Measurements from ENCODE around the gene SLC13A4. TPM values are rescaled to one million over a fixed set of nuclear protein-coding genes. Genes with fewer than 3 reads are reported as not detected.

The SLC13A4 gene
- polyA plus RNA-seq, 1 donor from 2014 or later = 1.4 TPM

GRCh38 chr7:135771961-135772638, 44.1 kb upstream of the SLC13A4 start:
- no peak overlapping the region for H3K27ac ChIP-seq (ENCODE audit: low read length)
- no peak overlapping the region for H3K4me3 ChIP-seq (ENCODE audit: low read length)
- H4K20me1 ChIP-seq (ENCODE audit: insufficient read depth) = no peaks in the 10 kb centered on the region
- H2AFZ ChIP-seq (ENCODE audit: low read depth, low read length) = no peak overlapping the region
- TF ChIP-seq EP300 (conservative IDR thresholded peaks at IDR 0.05; ENCODE audit: poor library complexity, severe bottlenecking) (no peak), POLR2AphosphoS5 (IDR thresholded peaks at IDR 0.05) (no peak), TAF1 (IDR thresholded peaks at IDR 0.05; ENCODE audit: low read depth) (no peak), MXI1 (conservative IDR thresholded peaks at IDR 0.05; ENCODE audit: poor library complexity, severe bottlenecking) (no peak), CTCF (IDR thresholded peaks at IDR 0.05; ENCODE audit: poor library complexity, severe bottlenecking) (no peak), RAD21 (conservative IDR thresholded peaks at IDR 0.05) (no peak), EZH2 (IDR thresholded peaks at IDR 0.05; ENCODE audit: borderline replicate concordance, insufficient read depth, low read length, poor library complexity, severe bottlenecking) (no peak), SMC3 (conservative IDR thresholded peaks at IDR 0.05; ENCODE audit: poor library complexity) (no peak), REST (IDR thresholded peaks at IDR 0.05; ENCODE audit: borderline replicate concordance) (no peak)
- H3K79me2 ChIP-seq (replicated peaks; ENCODE audit: insufficient read depth, low read length) = no peaks in the 10 kb centered on the region
- no peaks in the 10 kb centered on the region for H3K9me2 ChIP-seq (ENCODE audit: insufficient read depth, low read length)
- H3K9me3 ChIP-seq (ENCODE audit: low read length) = no peaks in the 10 kb centered on the region
- no peaks in the 10 kb centered on the region for H3K27me3 ChIP-seq (ENCODE audit: insufficient read depth, low read depth, low read length)
- no peak overlapping the region for H3K4me2 ChIP-seq (ENCODE audit: low read length)
- H3K9ac ChIP-seq (ENCODE audit: low read length) = no peak overlapping the region
- peaks cover 6% of the 10 kb centered on the region for H3F3A ChIP-seq (ENCODE audit: insufficient read depth, low read length, poor library complexity, severe bottlenecking)
- no peaks in the 10 kb centered on the region for H3K36me3 ChIP-seq (ENCODE audit: insufficient read depth, low read length)

- Histone ChIP-seq H3K36me3 (ENCODE audit: insufficient read depth, low read length) (no peaks in the 10 kb centered on the region), H2AFZ (ENCODE audit: low read depth, low read length) (no peak overlapping the region), H3K9ac (ENCODE audit: low read length) (no peak overlapping the region), H3K9me2 (ENCODE audit: insufficient read depth, low read length) (no peaks in the 10 kb centered on the region), H3F3A (ENCODE audit: insufficient read depth, low read length, poor library complexity, severe bottlenecking) (peaks cover 6% of the 10 kb centered on the region), H3K27ac (ENCODE audit: low read length) (no peak overlapping the region), H3K4me3 (ENCODE audit: low read length) (no peak overlapping the region), H3K27me3 (ENCODE audit: insufficient read depth, low read depth, low read length) (no peaks in the 10 kb centered on the region), H4K20me1 (ENCODE audit: insufficient read depth) (no peaks in the 10 kb centered on the region), H3K79me2 (replicated peaks; ENCODE audit: insufficient read depth, low read length) (no peaks in the 10 kb centered on the region), H3K9me3 (ENCODE audit: low read length) (no peaks in the 10 kb centered on the region), H3K4me2 (ENCODE audit: low read length) (no peak overlapping the region)
- TF ChIP-seq POLR2AphosphoS5 (IDR thresholded peaks at IDR 0.05) (no peak), TAF1 (IDR thresholded peaks at IDR 0.05; ENCODE audit: low read depth) (no peak), REST (IDR thresholded peaks at IDR 0.05; ENCODE audit: borderline replicate concordance) (no peak)
Observed at GRCh38 chr7:135771051-135771450, 43.1 kb upstream of the SLC13A4 start.

Measured in neural cell (in vitro differentiated cells).